ENCODE data around the gene DGKQ. TPM values are rescaled to one million over a fixed set of nuclear protein-coding genes. Genes with fewer than 3 reads are reported as not detected.

The DGKQ gene
- total and polyA plus RNA-seq, 2 of the 13 experiments (the other 11 are each of a cell fraction or from before 2014, with no cell fraction given), result 4.5 to 7.2 TPM

GRCh38 chr4:952881-953573 is 20.3 kb downstream of the DGKQ start (continued):
- no peak for TF ChIP-seq ZNF205 (CRISPR knock-in tag; IDR thresholded peaks at IDR 0.05)
- no peak for TF ChIP-seq MTF2 (CRISPR knock-in tag; IDR thresholded peaks at IDR 0.05; ENCODE audit: borderline replicate concordance)

GRCh38 chr4:951594-952468 is 21.5 kb downstream of the DGKQ start:
- Histone ChIP-seq H4K20me1 (ENCODE audit: insufficient read depth, low read length) (no peaks in the 10 kb centered on the region), H3K4me3 (replicated peaks in 1 of 3; ENCODE audit: insufficient read depth in 1 of 3, low read depth in 2 of 3, low read length in 3 of 3) (no peak overlapping the region), H3K27ac (ENCODE audit: extremely low read length, insufficient read depth, low read length) (no peak overlapping the region), H3K36me3 (replicated peaks in 1 of 2; ENCODE audit: control insufficient read depth in 1 of 2, insufficient read depth in 2 of 2, low read length in 2 of 2) (no peaks in the 10 kb centered on the region), H3K9ac (ENCODE audit: insufficient read depth, low read depth, low read length) (no peak overlapping the region), H3K9me3 (ENCODE audit: low read length) (no peaks in the 10 kb centered on the region), H3K4me1 (ENCODE audit: insufficient read depth, low read length) (peaks cover 12% of the 10 kb centered on the region; the same call in 1 of the 2 replicates), H2AFZ (ENCODE audit: low read length) (no peak overlapping the region), H3K4me2 (ENCODE audit: low read depth, low read length) (no peak overlapping the region), H3K79me2 (ENCODE audit: insufficient read depth, low read length) (no peaks in the 10 kb centered on the region), H3K27me3 (ENCODE audit: control insufficient read depth in 1 of 2, insufficient read depth in 2 of 2, low read length in 2 of 2) (no peaks in the 10 kb centered on the region)
- POLR2A ChIA-PET, result no interaction called here
- WGBS (ENCODE audit: low lambda C conversion rate), result 100% methylated on average over 8 of the region's 23 CpGs
- DNase-seq (ENCODE audit: low spot score), result no peak
- intact Hi-C loops (cut with micrococcal nuclease; ENCODE audit: unreplicated experiment), result no loop called here
- CTCF ChIA-PET (ENCODE audit: low intra/inter-chr PET ratio, low total read pairs), result no interaction called here
- in situ Hi-C loops (cut with HindIII; ENCODE audit: extremely low pct_ligation_motif_present, low pct_unique_long_range_greater_than_20kb), result no loop called here
- no TSS peak for BruUV-seq (replicated peaks)
- no peak for ATAC-seq
- no peak for FAIRE-seq
- TF ChIP-seq RERE (CRISPR knock-in tag; IDR thresholded peaks at IDR 0.05; ENCODE audit: low read depth), result no peak
- TF ChIP-seq ZSCAN21 (CRISPR knock-in tag; IDR thresholded peaks at IDR 0.05; ENCODE audit: borderline replicate concordance), result no peak
- no peak for TF ChIP-seq ZNF609 (CRISPR knock-in tag; IDR thresholded peaks at IDR 0.05; ENCODE audit: borderline replicate concordance)
- TF ChIP-seq ZBTB33 (CRISPR knock-in tag; IDR thresholded peaks at IDR 0.05), result no peak
- no peak for TF ChIP-seq CBX5 (CRISPR knock-in tag; IDR thresholded peaks at IDR 0.05; ENCODE audit: borderline replicate concordance)
